Measurements from ENCODE around the gene DDC.

GRCh38 chr7:50427518-50427917 lies 137.7 kb downstream of the DDC start:
- TF ChIP-seq PATZ1 (CRISPR knock-in tag; IDR thresholded peaks at IDR 0.05; ENCODE audit: borderline replicate concordance) = no peak
- TF ChIP-seq ZNF70 (CRISPR knock-in tag; IDR thresholded peaks at IDR 0.05) = no peak
- TF ChIP-seq ESRRG (CRISPR knock-in tag; IDR thresholded peaks at IDR 0.05) = no peak
- no peak for TF ChIP-seq CSRNP3 (CRISPR knock-in tag; IDR thresholded peaks at IDR 0.05)
- no peak for TF ChIP-seq OSR1 (CRISPR knock-in tag; IDR thresholded peaks at IDR 0.05)
- no peak for TF ChIP-seq CREB5 (CRISPR knock-in tag; IDR thresholded peaks at IDR 0.05; ENCODE audit: low read depth)
- no peak for TF ChIP-seq TOX (CRISPR knock-in tag; IDR thresholded peaks at IDR 0.05; ENCODE audit: borderline replicate concordance)
- TF ChIP-seq GLIS3 (CRISPR knock-in tag; IDR thresholded peaks at IDR 0.05) = no peak
